OCI-LY7 (cell line): ENCODE data around the gene NAB1. TPM values are rescaled to one million over a fixed set of nuclear protein-coding genes. Genes with fewer than 3 reads are reported as not detected.

Source experiments
- BruUV-seq: library from RNA; stranded (reverse); fragments of 400-500 nt; replicated peaks from 2 replicates; lab custom pipeline; 2021; lab: Mats Ljungman, UMichigan
- CTCF ChIA-PET: fragments of 300-600 bp; sonication (Branson Sonifier 250); formaldehyde crosslinking; loops from one replicate; lab custom pipeline; 2022; ENCODE audit warnings: antibody characterized with exemption; ENCODE audit not compliant: unreplicated experiment; lab: Charles Lee
- POLR2A ChIA-PET: fragments of 300-600 bp; sonication (Branson Sonifier 250); formaldehyde crosslinking; loops from one replicate; lab custom pipeline; 2022; ENCODE audit warnings: antibody characterized with exemption; lab: Charles Lee
- DNase-seq: peaks from one replicate; pipeline ENCODE4 v3.0.0-alpha.2; 2015; ENCODE audit warnings: low spot score
- H2AFZ ChIP-seq: fragments of 200-600 bp; sonication (generic), shearing (Covaris generic); 2 replicates; pipeline ENCODE4 v1.6.1; 2014; ENCODE audit warnings: mild to moderate bottlenecking, antibody characterized with exemption, low read length, moderate library complexity
- H3K27ac ChIP-seq: fragments of 200-600 bp; sonication (generic); 2 replicates; pipeline ENCODE4 v1.5.1; 2014; ENCODE audit warnings: mixed run types, low read depth, mild to moderate bottlenecking, moderate library complexity, low read length, inconsistent platforms; ENCODE audit not compliant: poor library complexity, severe bottlenecking
- H3K36me3 ChIP-seq: fragments of 200-600 bp; sonication (generic); 2 replicates; pipeline ENCODE4 v1.6.1; 2014; ENCODE audit warnings: mild to moderate bottlenecking, antibody characterized with exemption, low read length, moderate library complexity, mixed read lengths; ENCODE audit not compliant: insufficient read depth
- H3K4me1 ChIP-seq: fragments of 200-600 bp; sonication (generic); 2 replicates; pipeline ENCODE4 v1.5.1; 2014; ENCODE audit warnings: mild to moderate bottlenecking, low read length; ENCODE audit not compliant: insufficient read depth, poor library complexity, severe bottlenecking
- H3K4me2 ChIP-seq: fragments of 200-600 bp; sonication (generic); 2 replicates; pipeline ENCODE4 v1.6.1; 2014; ENCODE audit warnings: mild to moderate bottlenecking, low read length
- H3K4me3 ChIP-seq: fragments of 200-600 bp; sonication (generic); 2 replicates; pipeline ENCODE4 v1.5.1; 2014; ENCODE audit warnings: mild to moderate bottlenecking, low read depth, low read length; ENCODE audit not compliant: poor library complexity, severe bottlenecking
- H3K79me2 ChIP-seq: fragments of 200-600 bp; sonication (generic); 2 replicates; pipeline ENCODE4 v1.6.1; 2016; ENCODE audit warnings: low read depth, mild to moderate bottlenecking, low read length, moderate library complexity, mixed read lengths; ENCODE audit not compliant: insufficient read depth
- H3K9me2 ChIP-seq: fragments of 200-600 bp; sonication (generic); 2 replicates; pipeline ENCODE4 v1.6.1; 2016; ENCODE audit warnings: mild to moderate bottlenecking, low read length, mixed read lengths; ENCODE audit not compliant: insufficient read depth
- H3K9me3 ChIP-seq: fragments of 200-600 bp; sonication (generic); 2 replicates; pipeline ENCODE4 v1.6.1; 2014; ENCODE audit warnings: mild to moderate bottlenecking, mixed run types, low read length, mixed read lengths
- H4K20me1 ChIP-seq: fragments of 200-600 bp; sonication (generic); 2 replicates; pipeline ENCODE4 v1.6.1; 2014; ENCODE audit warnings: mild to moderate bottlenecking, antibody characterized with exemption, low read length, moderate library complexity, mixed read lengths; ENCODE audit not compliant: insufficient read depth
- EZH2phosphoT487 ChIP-seq: fragments of 200-600 bp; sonication (generic); IDR thresholded peaks from 2 replicates; pipeline ENCODE4 v1.6.1; 2018; ENCODE audit warnings: low read depth, borderline replicate concordance, mild to moderate bottlenecking, mixed run types, antibody characterized with exemption, low read length, moderate library complexity, mixed read lengths
- intact Hi-C: fragments of 100-400 bp; cut with micrococcal nuclease; formaldehyde crosslinking; loops from one replicate; pipeline ENCODE4 v1.10.0; 2022; ENCODE audit not compliant: unreplicated experiment
- total RNA-seq, 2 experiments: library from RNA; depleted of rRNA in 1 of 2; stranded (reverse); fragments of >200 nt in 1 of 2; shearing (Covaris generic) in 1 of 2; gene quantifications; 2 replicates each; pipeline ENCODE4 v1.2.3, GENCODE V29; 2014 to 2022
- TF ChIP-seq, protein P1 (sequence below): fragments of 200-600 bp; sonication (generic); conservative IDR thresholded peaks from 2 replicates; pipeline ENCODE4 v1.5.1; 2014; ENCODE audit warnings: mild to moderate bottlenecking, antibody characterized with exemption, low read length, moderate library complexity, mixed read lengths

The NAB1 gene
- total RNA-seq, 2 experiments from 2014 or later: 24.5 to 30.2 TPM

DNA sequence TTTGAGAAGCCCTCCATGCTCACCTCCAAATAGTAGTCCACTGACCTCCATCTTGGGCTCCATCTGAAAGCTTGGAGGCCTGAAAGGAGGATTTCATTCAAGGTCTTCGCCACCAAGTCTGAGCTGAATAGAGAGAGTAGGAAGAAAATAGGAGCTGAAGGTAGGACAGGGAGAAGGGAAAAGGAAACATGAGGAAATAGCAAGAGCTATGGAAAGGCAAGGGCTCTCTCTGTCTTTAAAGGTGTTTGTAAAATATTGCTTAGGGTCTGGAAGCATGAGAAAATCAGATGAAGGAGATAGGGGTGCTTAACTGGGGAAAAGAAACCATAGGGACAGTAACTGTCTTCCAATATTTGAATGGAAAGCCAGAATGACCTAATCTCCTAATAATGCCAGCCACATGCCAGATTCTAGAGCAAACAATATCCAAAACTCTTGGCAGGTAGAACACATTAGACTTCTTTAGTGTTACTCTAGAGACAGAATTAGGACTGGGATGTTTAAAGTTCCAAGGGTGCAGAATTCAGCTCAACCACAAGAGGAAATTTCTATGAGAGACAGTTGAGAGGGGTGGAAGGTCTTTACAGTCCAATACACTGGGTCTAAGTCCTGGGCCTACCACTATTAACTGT is 67.4 kb downstream of the NAB1 start:
- ChIA-PET POLR2A (interaction anchor here (0.6 kb wide), 1 partner anchor 815 kb away, joined by 3 read pairs; no protein-coding TSS in a partner anchor), CTCF (no interaction called here)
- Histone ChIP-seq H3K4me1 (no peaks in the 10 kb centered on the region), H3K27ac (no peak overlapping the region), H3K4me3 (no peak overlapping the region), H3K36me3 (no peaks in the 10 kb centered on the region), H3K4me2 (no peak overlapping the region), H3K9me3 (no peaks in the 10 kb centered on the region), H3K9me2 (no peaks in the 10 kb centered on the region), H2AFZ (no peak overlapping the region), H4K20me1 (no peaks in the 10 kb centered on the region), H3K79me2 (no peaks in the 10 kb centered on the region)
- DNase-seq: no peak
- TF ChIP-seq, protein P1, sequence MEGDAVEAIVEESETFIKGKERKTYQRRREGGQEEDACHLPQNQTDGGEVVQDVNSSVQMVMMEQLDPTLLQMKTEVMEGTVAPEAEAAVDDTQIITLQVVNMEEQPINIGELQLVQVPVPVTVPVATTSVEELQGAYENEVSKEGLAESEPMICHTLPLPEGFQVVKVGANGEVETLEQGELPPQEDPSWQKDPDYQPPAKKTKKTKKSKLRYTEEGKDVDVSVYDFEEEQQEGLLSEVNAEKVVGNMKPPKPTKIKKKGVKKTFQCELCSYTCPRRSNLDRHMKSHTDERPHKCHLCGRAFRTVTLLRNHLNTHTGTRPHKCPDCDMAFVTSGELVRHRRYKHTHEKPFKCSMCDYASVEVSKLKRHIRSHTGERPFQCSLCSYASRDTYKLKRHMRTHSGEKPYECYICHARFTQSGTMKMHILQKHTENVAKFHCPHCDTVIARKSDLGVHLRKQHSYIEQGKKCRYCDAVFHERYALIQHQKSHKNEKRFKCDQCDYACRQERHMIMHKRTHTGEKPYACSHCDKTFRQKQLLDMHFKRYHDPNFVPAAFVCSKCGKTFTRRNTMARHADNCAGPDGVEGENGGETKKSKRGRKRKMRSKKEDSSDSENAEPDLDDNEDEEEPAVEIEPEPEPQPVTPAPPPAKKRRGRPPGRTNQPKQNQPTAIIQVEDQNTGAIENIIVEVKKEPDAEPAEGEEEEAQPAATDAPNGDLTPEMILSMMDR: no peak
- TF ChIP-seq EZH2phosphoT487: no peak
- intact Hi-C loops: no loop called here
- no TSS peak for BruUV-seq

- Histone ChIP-seq H3K9me3 (no peaks in the 10 kb centered on the region), H3K36me3 (no peaks in the 10 kb centered on the region), H3K79me2 (no peaks in the 10 kb centered on the region), H3K4me2 (no peak overlapping the region), H2AFZ (no peak overlapping the region), H3K9me2 (no peaks in the 10 kb centered on the region), H4K20me1 (no peaks in the 10 kb centered on the region), H3K27ac (no peak overlapping the region), H3K4me1 (no peaks in the 10 kb centered on the region), H3K4me3 (no peak overlapping the region)
- ChIA-PET CTCF (no interaction called here), POLR2A (no interaction called here)
- no TSS peak for BruUV-seq
- DNase-seq: no peak
- TF ChIP-seq EZH2phosphoT487: no peak
- TF ChIP-seq, protein P1: no peak
- intact Hi-C loops: no loop called here
These were observed 68.4 kb downstream of the NAB1 start for GRCh38 chr2:190717306-190717705.
